HAP-1 (cell line): ENCODE measurements around the gene COMP.

Experiments
- DNase-seq, 2 experiments: peaks; one replicate each; pipeline ENCODE4 v3.0.0-alpha.2; 2016 to 2020; ENCODE audit warnings: low spot score in 2 of 2
- H3K27me3 ChIP-seq: fragments of 250-450 bp; sonication (Bioruptor Pico); 2 replicates; pipeline ENCODE4 v1.5.1; 2020; ENCODE audit warnings: low read depth, mild to moderate bottlenecking, moderate library complexity
- H3K36me3 ChIP-seq: fragments of 250-450 bp; sonication (Bioruptor Pico); replicated peaks from 2 replicates; pipeline ENCODE4 v1.5.1; 2020; ENCODE audit warnings: mild to moderate bottlenecking
- H3K4me1 ChIP-seq: fragments of 250-450 bp; sonication (Bioruptor Pico); 2 replicates; pipeline ENCODE4 v1.5.1; 2020; ENCODE audit warnings: mild to moderate bottlenecking
- H3K4me3 ChIP-seq: fragments of 250-450 bp; sonication (Bioruptor Pico); 2 replicates; pipeline ENCODE4 v1.5.1; 2020; ENCODE audit warnings: mild to moderate bottlenecking, moderate library complexity
- H3K9me3 ChIP-seq: fragments of 250-450 bp; sonication (Bioruptor Pico); 2 replicates; pipeline ENCODE4 v1.5.1; 2020; ENCODE audit warnings: mild to moderate bottlenecking, moderate library complexity
- in situ Hi-C: fragments of 300-500 bp; cut with MboI; formaldehyde crosslinking; loops from 3 replicates; pipeline ENCODE4 v1.14.3; 2020; ENCODE audit warnings: low sequenced_read_pairs, inconsistent platforms, mixed read lengths

The COMP gene

GRCh38 chr19:18784786-18785120, 6.4 kb downstream of the COMP start:
- peaks cover 14% of the 10 kb centered on the region for H3K27me3 ChIP-seq
- H3K4me1 ChIP-seq: peaks cover 3% of the 10 kb centered on the region
- peaks cover 3% of the 10 kb centered on the region; the same call in 1 of the 2 replicates for H3K9me3 ChIP-seq
- no peak overlapping the region for H3K4me3 ChIP-seq
- H3K36me3 ChIP-seq: no peaks in the 10 kb centered on the region
- DNase-seq: no peak
- in situ Hi-C loops: no loop called here

- Histone ChIP-seq H3K36me3 (no peaks in the 10 kb centered on the region), H3K4me3 (no peak overlapping the region), H3K9me3 (peaks cover 3% of the 10 kb centered on the region; the same call in 1 of the 2 replicates), H3K4me1 (peaks cover 3% of the 10 kb centered on the region), H3K27me3 (peaks cover 17% of the 10 kb centered on the region)
- no peak for DNase-seq
- in situ Hi-C loops: no loop called here
Measured at GRCh38 chr19:18783958-18784785, 6.9 kb downstream of the COMP start.

- no peak for DNase-seq
- in situ Hi-C loops: no loop called here
- Histone ChIP-seq H3K4me1 (peaks cover 3% of the 10 kb centered on the region), H3K27me3 (peaks cover 20% of the 10 kb centered on the region), H3K9me3 (peaks cover 2% of the 10 kb centered on the region; the same call in 1 of the 2 replicates), H3K36me3 (no peaks in the 10 kb centered on the region), H3K4me3 (no peak overlapping the region)
Measured at GRCh38 chr19:18782559-18783225, 8.4 kb downstream of the COMP start.

- Histone ChIP-seq H3K36me3 (no peaks in the 10 kb centered on the region), H3K4me3 (no peak overlapping the region), H3K9me3 (no peaks in the 10 kb centered on the region), H3K27me3 (peaks cover 20% of the 10 kb centered on the region), H3K4me1 (peaks cover 3% of the 10 kb centered on the region)
- in situ Hi-C loops: no loop called here
- no peak for DNase-seq
Measured at GRCh38 chr19:18781885-18782527, 9.1 kb downstream of the COMP start.

GRCh38 chr19:18781047-18781600, 10.0 kb downstream of the COMP start:
- Histone ChIP-seq H3K4me3 (no peak overlapping the region), H3K27me3 (peaks cover 20% of the 10 kb centered on the region), H3K36me3 (no peaks in the 10 kb centered on the region), H3K9me3 (no peaks in the 10 kb centered on the region), H3K4me1 (peaks cover 3% of the 10 kb centered on the region)
- in situ Hi-C loops: no loop called here
- DNase-seq: no peak

- H3K9me3 ChIP-seq: no peaks in the 10 kb centered on the region
- H3K27me3 ChIP-seq: peaks cover 20% of the 10 kb centered on the region
- no peak for DNase-seq
- in situ Hi-C loops: no loop called here
- H3K4me3 ChIP-seq: no peak overlapping the region
- peaks cover 3% of the 10 kb centered on the region for H3K4me1 ChIP-seq
- H3K36me3 ChIP-seq: no peaks in the 10 kb centered on the region
Measured at GRCh38 chr19:18780631-18781030, 10.5 kb downstream of the COMP start.

- H3K4me3 ChIP-seq: no peak overlapping the region
Measured at GRCh38 chr19:18780081-18780480, 11.0 kb downstream of the COMP start.

GRCh38 chr19:18778826-18779495, 12.1 kb downstream of the COMP start:
- Histone ChIP-seq H3K36me3 (no peaks in the 10 kb centered on the region), H3K9me3 (no peaks in the 10 kb centered on the region), H3K4me1 (no peaks in the 10 kb centered on the region), H3K27me3 (peaks cover 20% of the 10 kb centered on the region), H3K4me3 (no peak overlapping the region)
- no peak for DNase-seq
- in situ Hi-C loops: no loop called here

More at GRCh38 chr19:18780081-18780480, 11.0 kb downstream of the COMP start:
- in situ Hi-C loops: no loop called here
- H3K9me3 ChIP-seq: no peaks in the 10 kb centered on the region
- no peaks in the 10 kb centered on the region for H3K36me3 ChIP-seq
- DNase-seq: no peak
- no peaks in the 10 kb centered on the region for H3K4me1 ChIP-seq
- H3K27me3 ChIP-seq: peaks cover 20% of the 10 kb centered on the region

GRCh38 chr19:18778076-18778389, 13.1 kb downstream of the COMP start:
- no peak for DNase-seq
- peaks cover 23% of the 10 kb centered on the region for H3K27me3 ChIP-seq
- H3K4me3 ChIP-seq: no peak overlapping the region
- in situ Hi-C loops: no loop called here
- H3K9me3 ChIP-seq: no peaks in the 10 kb centered on the region
- H3K4me1 ChIP-seq: no peaks in the 10 kb centered on the region
- H3K36me3 ChIP-seq: no peaks in the 10 kb centered on the region

GRCh38 chr19:18777301-18778075, 13.6 kb downstream of the COMP start:
- H3K4me3 ChIP-seq: no peak overlapping the region
- peaks cover 23% of the 10 kb centered on the region for H3K27me3 ChIP-seq
- H3K36me3 ChIP-seq: no peaks in the 10 kb centered on the region
- in situ Hi-C loops: no loop called here
- H3K9me3 ChIP-seq: no peaks in the 10 kb centered on the region
- no peak for DNase-seq
- no peaks in the 10 kb centered on the region for H3K4me1 ChIP-seq

GRCh38 chr19:18776736-18777135, 14.4 kb downstream of the COMP start:
- Histone ChIP-seq H3K4me1 (no peaks in the 10 kb centered on the region), H3K4me3 (no peak overlapping the region), H3K36me3 (no peaks in the 10 kb centered on the region), H3K27me3 (peaks cover 23% of the 10 kb centered on the region), H3K9me3 (no peaks in the 10 kb centered on the region)
- no peak for DNase-seq
- in situ Hi-C loops: no loop called here

GRCh38 chr19:18776288-18776594, 14.9 kb downstream of the COMP start:
- no peaks in the 10 kb centered on the region for H3K36me3 ChIP-seq
- peaks cover 23% of the 10 kb centered on the region for H3K27me3 ChIP-seq
- in situ Hi-C loops: no loop called here
- no peak overlapping the region for H3K4me3 ChIP-seq
- no peaks in the 10 kb centered on the region for H3K9me3 ChIP-seq
- no peaks in the 10 kb centered on the region for H3K4me1 ChIP-seq
- DNase-seq: no peak

- in situ Hi-C loops: no loop called here
- Histone ChIP-seq H3K36me3 (no peaks in the 10 kb centered on the region), H3K4me1 (no peaks in the 10 kb centered on the region), H3K9me3 (no peaks in the 10 kb centered on the region), H3K27me3 (peaks cover 21% of the 10 kb centered on the region), H3K4me3 (no peak overlapping the region)
- no peak for DNase-seq
Measured at GRCh38 chr19:18775586-18776287, 15.4 kb downstream of the COMP start.
